HepG2 (cell line): Measurements from ENCODE around the gene ANKRD40CL. TPM values are rescaled to one million over a fixed set of nuclear protein-coding genes. Genes with fewer than 3 reads are reported as not detected.
A peak's percentile ranks its signal among the peaks of the same experiment; 100 is the strongest.

ENCODE experiments used
- ATAD3A ChIP-seq: sonication (generic); formaldehyde crosslinking; IDR thresholded peaks from 2 replicates; pipeline ENCODE4 v1.4.0; 2020; ENCODE audit warnings: missing genetic modification reagents
- BRD4 ChIP-seq: sonication (generic); formaldehyde crosslinking; IDR thresholded peaks from 2 replicates; pipeline ENCODE4 v1.4.0; 2020; ENCODE audit warnings: missing genetic modification reagents
- CEBPB ChIP-seq: IDR thresholded peaks from 2 replicates; pipeline ENCODE4 v1.6.1; 2011; ENCODE audit warnings: low read depth, low read length, improper control_type of control experiment, borderline replicate concordance
- CHD2 ChIP-seq: IDR thresholded peaks from 2 replicates; pipeline ENCODE4 v1.6.1; 2011; ENCODE audit warnings: low read depth, low read length, improper control_type of control experiment
- ELF4 ChIP-seq: sonication (generic); formaldehyde crosslinking; IDR thresholded peaks from 2 replicates; pipeline ENCODE4 v1.5.0; 2020; ENCODE audit warnings: missing genetic modification reagents, mild to moderate bottlenecking, moderate library complexity, borderline replicate concordance
- FOXM1 ChIP-seq: sonication (generic); formaldehyde crosslinking; IDR thresholded peaks from 2 replicates; pipeline ENCODE4 v1.5.0; 2020; ENCODE audit warnings: missing genetic modification reagents
- GPN1 ChIP-seq: sonication (generic); formaldehyde crosslinking; IDR thresholded peaks from 2 replicates; pipeline ENCODE4 v1.5.1; 2020; ENCODE audit warnings: missing genetic modification reagents, borderline replicate concordance
- HNRNPUL1 ChIP-seq: fragments of 200-400 bp; formaldehyde crosslinking; IDR thresholded peaks from 2 replicates; pipeline ENCODE4 v1.6.1; 2017; ENCODE audit warnings: low read depth, mild to moderate bottlenecking, low read length, moderate library complexity
- KDM2A ChIP-seq: sonication (generic); formaldehyde crosslinking; IDR thresholded peaks from 2 replicates; pipeline ENCODE4 v1.4.0; 2020; ENCODE audit warnings: low read depth, missing genetic modification reagents, borderline replicate concordance
- LCORL ChIP-seq, 2 experiments: fragments of 450-650 bp in 1 of 2; sonication (generic) in 1 of 2; formaldehyde crosslinking in 1 of 2; IDR thresholded peaks; 2 replicates each; pipeline versions ENCODE4 v1.5.0 to v1.6.1; 2017 to 2020; ENCODE audit warnings: antibody characterized with exemption in 1 of 2, missing genetic modification reagents in 1 of 2
- MAFF ChIP-seq: IDR thresholded peaks from 2 replicates; pipeline ENCODE4 v1.6.1; 2011; ENCODE audit warnings: low read depth, low read length, improper control_type of control experiment
- MEIS1 ChIP-seq: sonication (generic); formaldehyde crosslinking; IDR thresholded peaks from 2 replicates; pipeline ENCODE4 v1.9.0; 2021; ENCODE audit warnings: mild to moderate bottlenecking, missing genetic modification reagents, moderate library complexity, borderline replicate concordance
- MXD4 ChIP-seq: IDR thresholded peaks from 2 replicates; pipeline ENCODE4 v1.6.1; 2016; ENCODE audit warnings: mild to moderate bottlenecking, missing biosample characterization, missing genetic modification reagents
- MYC ChIP-seq: sonication (generic); formaldehyde crosslinking; IDR thresholded peaks from 2 replicates; pipeline ENCODE4 v1.9.0; 2021; ENCODE audit warnings: missing genetic modification reagents, borderline replicate concordance
- POLR2A ChIP-seq, 2 experiments: IDR thresholded peaks; 2 replicates each; pipeline ENCODE4 v1.6.1; 2011; ENCODE audit warnings: low read depth in 2 of 2, low read length in 2 of 2, mild to moderate bottlenecking in 1 of 2, moderate library complexity in 1 of 2; ENCODE audit not compliant: insufficient read depth in 1 of 2
- PTBP1 ChIP-seq: fragments of 200-400 bp; formaldehyde crosslinking; IDR thresholded peaks from 2 replicates; pipeline ENCODE4 v1.6.1; 2018; ENCODE audit warnings: low read length, low read depth; ENCODE audit not compliant: poor library complexity, severe bottlenecking
- RARA ChIP-seq: IDR thresholded peaks from 2 replicates; pipeline ENCODE4 v1.6.1; 2016; ENCODE audit warnings: missing genetic modification reagents, missing compliant biosample characterization
- SMARCE1 ChIP-seq: fragments of 450-650 bp; IDR thresholded peaks from 2 replicates; pipeline ENCODE4 v1.6.1; 2017; ENCODE audit warnings: borderline replicate concordance
- TBX2 ChIP-seq: sonication (generic); formaldehyde crosslinking; IDR thresholded peaks from 2 replicates; pipeline ENCODE4 v1.5.0; 2020; ENCODE audit warnings: missing genetic modification reagents, mild to moderate bottlenecking, borderline replicate concordance
- TGIF2 ChIP-seq: IDR thresholded peaks from 2 replicates; pipeline ENCODE4 v1.6.1; 2016; ENCODE audit warnings: control low read depth, missing compliant biosample characterization
- TRIM24 ChIP-seq: sonication (generic); formaldehyde crosslinking; IDR thresholded peaks from 2 replicates; pipeline ENCODE4 v1.8.0; 2022; ENCODE audit warnings: mild to moderate bottlenecking, missing genetic modification reagents
- ZBTB42 ChIP-seq: sonication (generic); formaldehyde crosslinking; IDR thresholded peaks from 2 replicates; pipeline ENCODE4 v1.5.0; 2020; ENCODE audit warnings: mild to moderate bottlenecking, missing genetic modification reagents
- ZFY ChIP-seq: sonication (generic); formaldehyde crosslinking; IDR thresholded peaks from 2 replicates; pipeline ENCODE4 v1.4.0; 2020; ENCODE audit warnings: missing genetic modification reagents
- ZNF430 ChIP-seq: sonication (generic); formaldehyde crosslinking; IDR thresholded peaks from 2 replicates; pipeline ENCODE4 v1.9.0; 2021; ENCODE audit warnings: mild to moderate bottlenecking, missing genetic modification reagents
- ZNF7 ChIP-seq: IDR thresholded peaks from 2 replicates; pipeline ENCODE4 v1.6.1; 2016; ENCODE audit warnings: missing biosample characterization, missing genetic modification reagents
- ZNF746 ChIP-seq: sonication (generic); formaldehyde crosslinking; IDR thresholded peaks from 2 replicates; pipeline ENCODE4 v1.8.0; 2022; ENCODE audit warnings: mild to moderate bottlenecking, missing genetic modification reagents
- ZNF792 ChIP-seq: IDR thresholded peaks from 2 replicates; pipeline ENCODE4 v1.6.1; 2016
- polyA plus RNA-seq, 8 experiments: library from polyadenylated mRNA; depleted of rRNA in 3 of 8; stranded (reverse) in 7 of 8; unstranded in 1 of 8; fragments of >200 nt; fragmentation: Illumina TruSeq in 4 of 8; extraction: Trizol in 4 of 8; gene quantifications; 2 replicates each; pipeline versions ENCODE4 v1.2.1 to v1.2.3, GENCODE V29; 2011 to 2016; ENCODE audit warnings: low read depth in 4 of 8, missing spikeins in 1 of 8, mixed read lengths in 1 of 8; ENCODE audit not compliant: insufficient read depth in 1 of 8
- total RNA-seq, 5 experiments: library from RNA; depleted of rRNA; stranded (reverse); fragments of >200 nt; fragmentation: Illumina TruSeq; extraction: Trizol; gene quantifications; 2 replicates each; pipeline ENCODE4 v1.2.3, GENCODE V29; 2016; ENCODE audit warnings: low read depth in 1 of 5
- TF ChIP-seq, protein P1 (sequence below): IDR thresholded peaks from 2 replicates; pipeline ENCODE4 v1.6.1; 2016; ENCODE audit warnings: low read depth, borderline replicate concordance
- TF ChIP-seq, protein P2 (sequence below): sonication (generic); formaldehyde crosslinking; IDR thresholded peaks from 2 replicates; pipeline ENCODE4 v1.5.0; 2020; ENCODE audit warnings: missing genetic modification reagents
- TF ChIP-seq, protein P3 (sequence below): IDR thresholded peaks from 2 replicates; pipeline ENCODE4 v1.6.1; 2012; ENCODE audit warnings: inconsistent platforms
- TF ChIP-seq, protein P4 (sequence below): sonication (generic); formaldehyde crosslinking; IDR thresholded peaks from 2 replicates; pipeline ENCODE4 v1.4.0; 2020; ENCODE audit warnings: low read depth, mild to moderate bottlenecking, missing genetic modification reagents

ANKRD40CL gene
- total and polyA plus RNA-seq, 2 of the 13 experiments (the other 11 are each of a cell fraction or from before 2014, with no cell fraction given) = 0.03 to 0.11 TPM

DNA sequence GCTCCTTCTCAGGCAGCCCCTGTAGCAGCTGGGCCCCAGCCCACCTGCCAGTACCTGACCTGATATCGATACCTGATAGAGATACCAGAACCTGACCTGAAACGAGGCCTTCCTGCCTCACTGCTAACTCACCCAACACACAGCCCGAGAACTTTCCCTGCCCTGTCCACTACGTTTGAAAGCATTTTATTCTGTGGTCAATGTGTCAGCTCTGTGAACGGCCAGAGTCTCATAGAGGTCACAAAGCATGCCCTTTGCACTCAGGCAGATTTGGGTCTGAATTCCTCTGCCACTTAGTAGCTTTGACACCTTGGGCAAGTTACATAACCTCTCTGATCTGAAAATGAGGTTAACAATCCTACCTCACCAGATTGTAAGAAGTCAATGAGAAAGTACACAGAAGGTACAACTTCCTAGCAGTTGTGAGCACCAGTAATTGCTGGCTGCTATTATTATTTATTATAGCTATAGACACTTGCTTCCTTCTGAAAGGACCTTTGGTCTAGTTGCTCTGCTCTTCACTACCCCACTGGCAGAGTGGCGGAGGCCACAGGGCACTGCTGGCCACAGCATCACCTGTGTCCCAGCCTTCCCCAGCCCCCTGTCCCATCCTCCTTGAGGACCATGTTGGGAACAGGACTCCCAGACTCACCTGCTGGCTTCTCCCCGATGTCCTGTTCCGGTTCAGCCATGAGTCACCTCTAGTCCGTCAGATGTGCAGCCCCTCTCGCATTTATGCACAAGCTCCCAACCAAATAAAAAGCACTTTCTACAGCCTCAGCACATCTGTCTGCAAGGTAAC, 895 bp downstream of the ANKRD40CL start (continued):
- TF ChIP-seq CEBPB (no peak), PTBP1 (no peak), ZNF746 (CRISPR knock-in tag) (no peak), ZNF792 (no peak; the same call in 1 of the 2 replicates), BRD4 (CRISPR knock-in tag) (no peak), ELF4 (CRISPR knock-in tag) (no peak), ZNF430 (CRISPR knock-in tag) (no peak), POLR2A (IDR thresholded peaks at IDR 0.05; ENCODE audit: insufficient read depth in 1 of 2, low read depth in 2 of 2, low read length in 2 of 2) (no peak), ZNF7 (no peak), TGIF2 (no peak), MXD4 (no peak), HNRNPUL1 (no peak), MEIS1 (CRISPR knock-in tag) (no peak), TRIM24 (CRISPR knock-in tag) (0 out of 2 replicates have a peak, but pooled peaks have one; percentile 23), TBX2 (peak; percentile 44; the same call in 1 of the 2 replicates), GPN1 (CRISPR knock-in tag) (no peak), FOXM1 (CRISPR knock-in tag) (no peak), SMARCE1 (no peak), MYC (CRISPR knock-in tag) (no peak), LCORL (IDR thresholded peaks at IDR 0.05) (no peak), LCORL (CRISPR knock-in tag; IDR thresholded peaks at IDR 0.05) (peak; percentile 22; the same call in 1 of the 2 replicates), RARA (CRISPR knock-in tag) (peak; percentile 62), KDM2A (CRISPR knock-in tag) (no peak), ZFY (CRISPR knock-in tag) (peak; percentile 38; the same call in 1 of the 2 replicates), MAFF (no peak), ATAD3A (CRISPR knock-in tag) (no peak), ZBTB42 (0 out of 2 replicates have a peak, but pooled peaks have one; percentile 33), CHD2 (no peak)
- TF ChIP-seq, protein P1, sequence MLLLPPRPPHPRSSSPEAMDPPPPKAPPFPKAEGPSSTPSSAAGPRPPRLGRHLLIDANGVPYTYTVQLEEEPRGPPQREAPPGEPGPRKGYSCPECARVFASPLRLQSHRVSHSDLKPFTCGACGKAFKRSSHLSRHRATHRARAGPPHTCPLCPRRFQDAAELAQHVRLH = no peak
- TF ChIP-seq, protein P2, sequence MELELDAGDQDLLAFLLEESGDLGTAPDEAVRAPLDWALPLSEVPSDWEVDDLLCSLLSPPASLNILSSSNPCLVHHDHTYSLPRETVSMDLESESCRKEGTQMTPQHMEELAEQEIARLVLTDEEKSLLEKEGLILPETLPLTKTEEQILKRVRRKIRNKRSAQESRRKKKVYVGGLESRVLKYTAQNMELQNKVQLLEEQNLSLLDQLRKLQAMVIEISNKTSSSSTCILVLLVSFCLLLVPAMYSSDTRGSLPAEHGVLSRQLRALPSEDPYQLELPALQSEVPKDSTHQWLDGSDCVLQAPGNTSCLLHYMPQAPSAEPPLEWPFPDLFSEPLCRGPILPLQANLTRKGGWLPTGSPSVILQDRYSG (CRISPR knock-in tag) = no peak
- TF ChIP-seq, protein P3, sequence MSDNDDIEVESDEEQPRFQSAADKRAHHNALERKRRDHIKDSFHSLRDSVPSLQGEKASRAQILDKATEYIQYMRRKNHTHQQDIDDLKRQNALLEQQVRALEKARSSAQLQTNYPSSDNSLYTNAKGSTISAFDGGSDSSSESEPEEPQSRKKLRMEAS = no peak
- TF ChIP-seq, protein P4, sequence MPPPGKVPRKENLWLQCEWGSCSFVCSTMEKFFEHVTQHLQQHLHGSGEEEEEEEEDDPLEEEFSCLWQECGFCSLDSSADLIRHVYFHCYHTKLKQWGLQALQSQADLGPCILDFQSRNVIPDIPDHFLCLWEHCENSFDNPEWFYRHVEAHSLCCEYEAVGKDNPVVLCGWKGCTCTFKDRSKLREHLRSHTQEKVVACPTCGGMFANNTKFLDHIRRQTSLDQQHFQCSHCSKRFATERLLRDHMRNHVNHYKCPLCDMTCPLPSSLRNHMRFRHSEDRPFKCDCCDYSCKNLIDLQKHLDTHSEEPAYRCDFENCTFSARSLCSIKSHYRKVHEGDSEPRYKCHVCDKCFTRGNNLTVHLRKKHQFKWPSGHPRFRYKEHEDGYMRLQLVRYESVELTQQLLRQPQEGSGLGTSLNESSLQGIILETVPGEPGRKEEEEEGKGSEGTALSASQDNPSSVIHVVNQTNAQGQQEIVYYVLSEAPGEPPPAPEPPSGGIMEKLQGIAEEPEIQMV (CRISPR knock-in tag) = peak; percentile 95
